Measurements from ENCODE around the gene PPP2R5D.
"Not testable (repeated sequence)": the region's sequence is repeated elsewhere in the genome, so short reads cannot be mapped to it uniquely, and the experiment has no call there.

The PPP2R5D gene

DNA sequence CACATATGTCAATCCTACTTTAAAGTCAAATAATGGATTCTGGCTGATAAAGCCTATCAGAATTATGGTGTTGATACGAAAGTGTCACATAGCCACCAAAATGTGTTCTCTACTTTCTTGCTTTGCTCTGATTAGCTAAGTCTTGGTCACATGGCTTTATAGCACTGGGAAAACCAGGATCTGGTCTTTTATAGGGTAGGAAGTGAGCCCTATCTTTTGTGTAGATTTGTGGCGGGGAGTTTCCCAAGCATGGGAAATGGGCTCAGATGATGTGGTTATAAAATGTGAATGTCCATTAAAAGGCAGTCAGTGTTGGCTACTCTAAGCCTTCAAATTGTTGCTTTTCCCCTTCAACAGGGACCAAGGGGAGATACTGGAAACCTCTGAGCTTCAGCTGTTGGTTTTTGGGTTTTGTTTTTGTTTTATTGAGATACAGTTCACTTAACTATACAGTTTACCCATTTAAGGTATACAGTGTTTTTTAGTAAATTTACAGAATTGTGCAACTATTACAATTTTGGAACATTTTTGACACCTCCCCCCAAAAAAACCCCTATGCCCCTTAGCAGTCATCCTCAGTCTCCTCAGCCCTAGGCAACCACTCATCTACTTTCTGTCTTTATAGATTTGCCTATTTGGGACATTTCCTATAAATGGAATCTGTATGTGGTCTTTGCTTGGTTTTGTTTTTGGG is 49.3 kb downstream of the PPP2R5D start:
- DNase-seq, result no peak

DNA sequence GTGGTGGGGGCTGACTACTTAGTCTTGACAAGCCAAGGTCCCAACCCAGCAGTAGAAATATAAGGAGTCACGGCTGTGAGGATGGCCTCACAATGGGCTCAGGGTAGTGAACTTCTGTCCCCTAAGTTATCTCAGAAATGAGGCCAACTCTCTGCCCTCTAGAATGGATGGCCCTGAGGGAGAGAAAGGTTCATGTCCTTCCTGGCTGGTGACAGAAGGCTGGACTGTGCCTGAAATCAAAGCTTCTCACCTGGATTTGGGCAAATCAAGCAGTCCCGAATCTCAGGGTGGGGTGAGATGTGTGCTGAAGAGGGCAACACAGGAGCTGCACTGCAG is 49.8 kb downstream of the PPP2R5D start:
- DNase-seq, result no peak

DNA sequence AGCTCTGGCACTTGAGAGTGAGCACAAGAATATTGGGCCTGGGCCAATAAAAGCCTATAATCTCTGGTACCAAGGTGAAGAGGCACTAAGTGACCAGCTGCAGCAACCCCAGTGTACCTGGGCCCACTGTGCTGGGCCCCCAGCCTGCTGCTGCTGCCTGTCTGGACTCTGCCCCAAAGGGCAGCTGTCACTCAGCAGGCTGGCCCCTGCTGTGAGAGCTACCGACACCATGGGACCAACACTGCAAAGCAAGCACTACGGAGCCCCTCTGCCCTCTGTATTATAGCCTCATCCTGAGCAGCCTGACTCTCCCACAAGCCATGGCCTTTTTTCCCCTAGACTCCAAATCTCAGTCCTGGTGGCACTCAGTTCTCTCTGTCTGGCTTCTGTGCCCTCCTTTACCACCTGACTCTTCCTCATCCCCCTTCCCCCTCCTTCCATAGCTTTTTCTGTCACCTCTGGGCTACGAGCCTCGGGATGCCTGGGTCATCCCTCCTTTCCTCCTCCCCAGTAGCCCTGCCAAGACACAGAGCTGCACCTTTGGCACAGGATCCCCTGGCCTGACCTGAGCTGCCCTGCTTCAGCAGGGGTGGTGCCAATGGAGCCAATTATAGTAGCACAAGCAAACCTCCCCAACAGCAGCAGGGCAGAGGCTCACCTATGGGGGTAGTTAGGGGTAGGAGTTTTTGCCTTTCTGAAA is 51.3 kb downstream of the PPP2R5D start:
- DNase-seq, result no peak

DNA sequence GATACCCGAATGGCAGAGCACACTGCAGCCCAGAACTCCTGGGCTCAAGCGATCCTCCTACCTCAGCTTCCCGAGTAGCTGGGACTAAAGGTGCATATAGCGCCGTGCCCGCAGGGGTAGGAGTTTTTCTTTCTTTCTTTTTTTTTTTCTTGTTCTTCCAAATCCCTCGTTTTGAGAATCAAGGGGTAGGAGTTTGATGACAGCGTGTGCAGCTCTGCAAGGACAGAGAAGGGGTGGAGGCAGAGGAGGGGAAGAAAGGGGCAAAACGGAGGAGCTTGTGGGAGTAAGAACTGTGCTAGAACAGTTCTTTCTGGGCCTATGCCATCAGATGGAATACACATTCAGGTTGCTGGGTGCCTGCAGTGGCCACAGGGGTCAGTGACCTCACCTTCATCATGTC is 52.3 kb downstream of the PPP2R5D start:
- DNase-seq, result no peak

DNA sequence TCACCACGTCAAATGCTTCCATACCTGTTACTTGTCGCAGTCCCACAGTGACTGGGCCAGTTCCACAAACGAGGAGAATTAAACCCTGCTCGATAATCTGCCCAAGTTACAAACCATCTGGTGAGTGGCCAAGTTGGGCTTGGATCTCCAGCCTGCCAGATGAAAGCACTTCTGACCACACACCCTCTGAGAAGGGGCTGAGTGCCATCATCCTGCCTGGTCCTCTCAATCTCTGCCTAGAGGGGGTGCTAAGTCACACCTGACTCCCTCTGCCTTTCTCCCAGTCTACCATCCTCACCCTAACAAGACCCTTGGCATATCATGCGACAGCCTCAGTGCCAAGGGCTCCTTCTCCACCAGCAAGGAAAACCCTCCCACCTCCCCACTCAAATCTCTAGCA is 52.8 kb downstream of the PPP2R5D start:
- DNase-seq, result no peak

DNA sequence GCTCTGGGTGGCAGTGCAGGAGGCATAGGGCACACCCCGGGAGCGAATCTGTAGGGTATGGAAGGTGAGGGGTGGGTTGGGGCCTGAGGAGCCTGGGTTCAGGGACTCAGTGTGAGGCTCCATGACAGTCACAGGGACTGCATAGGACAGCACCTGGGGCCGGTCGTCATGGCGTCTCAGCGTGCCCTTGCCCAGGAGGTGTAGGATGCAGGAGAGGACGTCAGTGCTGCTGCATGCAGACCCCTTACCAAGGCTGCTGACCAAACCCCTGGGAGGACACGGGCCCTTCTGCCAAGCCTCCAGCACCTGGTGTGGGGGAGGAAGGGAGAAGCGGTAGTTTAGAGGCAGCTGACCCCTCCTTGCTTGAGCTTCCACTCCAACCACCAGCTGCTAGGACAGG is 53.3 kb downstream of the PPP2R5D start:
- DNase-seq, result no peak

DNA sequence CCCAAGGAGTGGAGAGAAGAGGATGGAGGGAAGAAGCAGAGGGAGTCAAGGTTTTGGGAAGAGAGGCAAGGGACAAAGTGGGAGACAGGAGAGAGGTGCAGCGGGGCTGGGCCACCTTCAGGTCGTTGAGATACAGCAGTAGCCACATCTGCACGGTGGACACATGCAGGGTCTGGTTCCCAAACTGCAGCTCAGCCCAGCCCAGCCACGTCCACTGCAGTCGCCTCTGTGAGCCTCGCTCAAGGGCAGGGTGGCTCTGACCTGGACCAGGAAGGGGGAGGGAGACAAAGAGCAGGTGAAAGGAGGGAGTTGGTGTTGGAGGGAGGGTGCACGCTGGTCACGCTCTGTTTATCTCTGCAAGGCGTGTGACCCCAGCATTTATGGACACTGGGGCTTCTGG is 54.4 kb downstream of the PPP2R5D start:
- DNase-seq, result no peak

DNA sequence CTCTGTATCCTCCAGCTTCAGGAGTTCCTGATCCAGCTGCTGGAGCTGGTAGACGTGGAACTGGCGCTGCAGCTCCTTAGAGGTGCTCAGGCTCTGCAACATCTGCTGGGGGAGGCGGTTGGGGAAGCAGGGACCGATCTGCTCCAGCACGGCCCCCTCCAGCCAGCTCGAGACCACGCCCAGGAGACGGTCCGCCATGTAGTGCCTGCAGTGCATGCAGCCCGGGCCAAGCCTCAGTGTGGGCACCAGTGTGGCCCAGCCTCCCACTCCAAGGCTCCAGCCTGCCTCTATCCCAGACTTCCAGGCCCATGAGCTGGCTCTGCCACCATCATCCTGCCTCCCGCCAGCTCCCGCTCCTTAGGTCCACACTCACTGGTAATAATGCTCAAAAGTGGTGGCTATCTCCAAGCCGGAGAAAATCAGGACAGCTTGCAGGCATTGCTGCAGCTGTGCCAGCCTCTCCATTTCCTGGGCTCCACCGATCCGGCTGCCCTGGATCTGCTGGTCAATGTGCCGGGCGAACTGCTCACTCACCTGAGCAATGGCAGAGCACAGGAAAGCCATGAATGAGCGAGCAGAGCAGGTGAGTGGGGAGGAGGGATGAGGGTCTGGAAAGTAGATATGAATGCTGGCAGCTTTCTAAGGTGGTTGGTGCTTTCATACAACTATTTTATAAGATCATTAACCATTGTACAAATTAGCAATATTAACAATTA is 56.3 kb downstream of the PPP2R5D start:
- no peak for DNase-seq

DNA sequence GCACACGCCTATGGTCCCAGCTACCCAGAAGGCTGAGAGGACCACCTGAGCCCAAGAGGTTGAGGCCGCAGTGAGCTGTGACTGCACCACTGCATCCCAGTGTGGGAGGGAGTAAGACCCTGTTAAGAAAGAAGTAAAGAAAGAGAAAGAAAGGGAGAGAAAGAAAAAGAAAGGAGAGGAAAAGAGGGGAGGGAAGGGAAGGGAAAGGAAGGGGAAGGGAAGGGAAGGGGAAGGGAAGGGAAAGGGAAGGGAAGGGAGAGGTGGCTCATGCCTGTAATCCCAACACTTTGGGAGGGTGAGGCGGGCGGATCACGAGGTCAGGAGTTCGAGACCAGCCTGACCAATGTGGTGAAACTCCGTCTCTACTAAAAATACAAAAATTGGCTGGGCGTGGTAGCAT is 57.1 kb downstream of the PPP2R5D start:
- DNase-seq, result not testable (repeated sequence)

DNA sequence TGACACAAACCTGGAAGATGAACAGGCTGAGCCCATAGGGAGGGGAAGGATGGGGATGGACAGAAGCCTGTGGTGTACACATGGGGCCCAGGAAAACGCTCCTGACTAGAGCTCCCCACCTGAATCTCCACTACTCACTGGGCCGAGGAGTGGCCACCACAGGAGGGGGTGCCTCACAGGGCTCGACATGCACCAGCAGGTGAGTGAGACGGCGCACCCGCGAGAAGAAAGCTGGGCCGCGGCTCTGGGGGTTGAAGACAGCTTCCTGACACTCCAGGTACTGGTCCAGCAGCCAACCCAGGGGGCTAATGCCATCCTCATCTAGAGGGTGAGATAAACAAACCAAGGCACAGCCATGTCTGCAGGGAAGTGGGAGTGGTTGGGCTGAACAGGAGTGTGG is 58.9 kb downstream of the PPP2R5D start:
- DNase-seq, result no peak

DNA sequence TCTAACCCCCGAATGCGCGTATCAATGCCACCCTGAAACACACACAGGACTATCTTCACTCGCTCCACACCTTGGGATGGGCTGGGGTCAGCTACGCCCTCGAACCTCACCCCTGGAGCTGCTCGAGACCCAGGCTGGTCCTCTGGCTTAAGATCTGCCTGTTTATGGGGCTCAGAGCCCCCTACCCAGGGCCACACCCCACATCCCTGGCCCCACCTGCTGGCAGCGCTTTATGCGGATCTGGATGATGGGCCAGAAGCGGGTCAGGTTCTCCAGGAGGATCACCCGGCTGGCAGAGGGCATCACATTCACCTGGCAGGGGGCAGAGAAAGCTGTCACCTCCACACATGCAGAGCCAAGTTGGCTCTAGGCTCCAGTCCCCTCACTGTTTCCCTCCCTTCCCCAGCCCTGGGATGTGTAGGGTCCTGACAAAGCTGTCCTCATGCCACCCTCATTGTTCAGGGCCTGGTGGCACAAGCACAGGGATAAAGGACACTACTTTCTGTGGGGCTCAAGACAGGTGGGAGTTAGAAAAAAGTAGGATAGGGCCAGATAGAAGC is 61.1 kb downstream of the PPP2R5D start:
- no peak for DNase-seq

DNA sequence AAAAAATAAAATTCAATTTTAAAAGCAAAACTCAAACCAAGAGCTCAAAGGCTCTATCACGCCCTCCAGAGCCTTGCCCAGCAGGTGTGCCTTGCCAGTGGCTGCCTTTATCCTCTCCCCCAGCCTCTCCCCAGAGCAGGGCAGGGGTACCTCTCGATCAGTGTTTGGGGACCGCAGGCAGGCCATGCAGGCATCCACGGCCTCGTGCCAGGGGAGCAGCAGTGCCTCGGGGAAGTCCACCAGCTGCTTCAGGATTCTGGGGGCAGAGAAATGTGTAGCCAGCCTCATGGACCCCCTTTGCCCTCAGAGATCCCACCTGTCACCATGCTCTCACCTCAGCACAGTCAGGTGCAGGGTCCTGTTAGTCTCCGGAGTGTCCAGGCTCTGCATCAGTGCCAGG is 63.6 kb downstream of the PPP2R5D start:
- no peak for DNase-seq

DNA sequence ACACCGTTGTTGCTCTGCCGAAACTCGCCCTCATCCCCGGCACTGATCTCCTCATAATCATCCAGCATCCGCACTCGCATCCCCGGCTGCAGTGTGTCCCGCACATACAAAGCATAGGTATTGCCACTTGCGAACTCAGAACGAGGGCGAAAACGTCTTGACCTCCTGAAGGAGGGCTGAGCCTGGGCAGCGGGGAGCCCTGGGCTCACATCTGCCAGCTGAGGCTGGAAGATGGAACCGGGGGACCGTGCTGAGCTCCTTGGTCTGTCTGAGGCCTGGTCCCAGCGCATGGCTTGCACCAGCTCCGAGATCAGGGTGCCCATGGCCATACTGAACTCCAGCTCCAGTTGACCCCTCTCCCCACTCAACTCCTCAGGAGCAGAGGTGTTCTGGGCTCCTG is 66.6 kb downstream of the PPP2R5D start:
- DNase-seq, result no peak

DNA sequence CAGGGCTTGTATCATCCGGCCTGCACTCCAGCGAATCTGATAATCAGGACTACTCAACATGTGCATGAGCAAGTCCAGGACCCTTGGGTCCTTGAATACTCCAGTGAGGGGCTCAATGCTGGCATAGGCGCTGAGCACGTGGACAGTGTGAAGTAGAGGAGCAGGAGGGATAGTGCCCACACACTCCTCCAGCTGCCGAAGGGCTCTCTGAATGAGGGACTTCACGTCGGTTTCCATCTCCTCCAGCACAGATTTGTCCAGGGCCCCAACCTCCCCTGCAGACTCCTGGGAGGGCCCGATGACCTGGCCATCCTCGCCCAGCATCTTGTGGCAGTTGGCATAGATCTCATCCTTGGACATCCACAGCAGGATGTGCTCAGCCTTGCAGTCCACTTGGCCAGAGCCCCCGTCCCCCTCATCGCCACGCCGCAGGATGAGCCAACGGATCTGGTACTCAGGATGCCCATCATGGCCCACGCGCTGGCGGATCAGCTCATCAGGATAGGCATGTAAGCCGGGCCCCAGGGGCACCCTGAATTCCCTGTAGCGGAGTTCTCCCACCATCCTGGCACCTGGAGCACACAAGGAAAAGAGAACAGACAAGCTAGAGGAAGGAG is 68.0 kb downstream of the PPP2R5D start:
- no peak for DNase-seq

DNA sequence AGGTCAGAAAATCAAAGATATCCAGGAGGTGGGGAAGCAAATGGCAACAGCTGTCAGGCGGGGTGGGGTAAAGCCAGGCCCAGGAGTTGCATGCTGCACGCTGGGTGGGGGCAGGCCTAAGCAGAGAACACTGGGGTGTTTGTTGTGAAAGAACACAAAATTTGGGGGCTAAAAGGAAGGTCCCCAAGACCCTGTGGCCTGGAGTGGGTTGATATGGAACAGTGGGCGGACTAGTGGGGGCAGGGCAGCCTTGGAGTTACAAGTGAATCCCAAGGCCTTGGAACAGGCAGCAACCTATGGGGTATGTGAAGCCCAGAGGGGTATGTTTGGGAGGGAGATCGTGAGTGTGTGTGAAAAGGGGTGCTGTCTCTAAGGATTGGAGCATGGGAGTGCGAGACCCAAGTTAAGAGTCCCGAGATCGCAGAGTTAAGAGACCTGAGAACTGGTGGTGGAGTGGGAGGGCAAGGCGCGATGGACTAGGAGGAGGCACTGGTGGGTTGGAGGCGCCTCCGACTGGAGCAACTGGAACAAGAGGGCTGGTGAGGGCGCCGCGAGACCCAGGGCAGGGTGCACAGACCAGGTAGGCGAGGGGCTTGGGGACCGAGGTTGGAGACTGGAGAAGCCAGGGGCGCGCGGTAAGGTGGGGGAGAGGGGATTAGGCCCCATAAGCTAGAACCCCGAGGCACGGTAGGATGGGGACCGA is 68.6 kb downstream of the PPP2R5D start:
- no peak for DNase-seq

DNA sequence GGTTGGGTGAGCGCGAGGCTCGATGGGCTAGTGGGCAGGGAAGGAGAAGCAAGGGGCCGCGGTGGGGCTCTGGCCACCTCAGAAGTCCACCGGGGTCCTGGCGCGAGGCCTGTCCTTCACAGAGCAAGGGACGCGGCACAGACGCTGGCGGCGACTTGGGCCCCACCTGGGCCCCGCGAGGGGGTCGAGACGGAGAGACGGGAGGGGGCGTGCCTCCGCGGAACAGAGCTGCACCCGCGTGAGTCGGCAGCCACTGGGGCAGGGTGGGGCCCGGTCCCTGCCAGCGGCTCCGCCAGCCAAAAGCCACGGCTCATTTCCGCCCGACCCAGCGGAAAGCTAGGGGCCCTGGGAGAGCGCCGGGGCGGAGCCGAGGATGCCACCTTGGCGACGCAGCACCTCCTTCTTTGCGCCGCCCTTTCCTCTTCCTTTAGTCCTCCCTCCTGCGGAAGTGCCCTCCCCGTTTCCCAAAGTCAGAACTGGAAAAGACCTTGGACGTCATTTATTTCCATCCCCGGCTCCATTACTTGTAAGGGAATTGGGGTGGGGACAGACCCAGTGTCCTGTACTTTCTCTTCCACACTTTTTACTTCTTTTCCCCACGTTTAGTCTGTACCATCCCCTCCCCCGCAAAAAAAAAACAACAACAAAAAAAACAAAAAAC is 69.3 kb downstream of the PPP2R5D start, which contains the start of gene CUL7:
Gene CUL7, minus strand, starts transcription at position 307 of the 661 bp plus-strand sequence. CDS start 1,063 bp downstream, outside the sequence.
- peak; percentile 95 for DNase-seq

DNA sequence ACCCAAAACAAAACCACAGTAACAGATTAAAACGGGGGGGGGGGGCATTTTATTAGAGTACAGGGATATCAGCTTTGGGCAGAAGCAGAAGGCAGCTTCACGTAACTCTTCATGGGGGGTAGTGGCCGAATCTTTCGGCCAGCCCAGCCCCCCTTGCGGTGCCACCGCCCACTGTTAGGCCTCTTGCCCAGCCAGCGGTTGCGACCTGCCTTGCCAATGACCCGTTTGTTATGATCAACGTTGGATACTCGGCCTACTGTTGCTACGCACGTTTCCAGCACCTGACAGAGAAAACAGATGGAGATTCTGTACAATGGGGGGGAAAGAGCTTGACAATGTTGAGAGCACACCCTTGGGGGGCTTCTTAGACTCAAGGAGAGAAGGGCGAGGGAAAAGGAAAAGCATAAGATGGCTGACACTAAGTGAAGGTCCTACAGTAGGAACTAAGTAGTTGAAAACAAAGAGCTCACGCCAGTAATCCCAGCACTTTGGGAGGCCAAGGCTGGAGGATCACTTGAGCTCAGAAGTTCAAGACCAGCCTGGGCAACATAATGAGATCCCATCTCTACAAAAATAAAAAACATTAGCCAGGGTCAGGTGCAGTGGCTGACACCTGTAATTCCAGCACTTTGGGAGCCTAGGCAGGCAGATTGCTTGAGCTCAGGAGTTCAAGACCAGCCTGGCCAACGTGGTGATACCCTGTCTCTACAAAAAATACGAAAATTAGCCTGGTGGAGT is 70.0 kb downstream of the PPP2R5D start:
- no peak for DNase-seq

DNA sequence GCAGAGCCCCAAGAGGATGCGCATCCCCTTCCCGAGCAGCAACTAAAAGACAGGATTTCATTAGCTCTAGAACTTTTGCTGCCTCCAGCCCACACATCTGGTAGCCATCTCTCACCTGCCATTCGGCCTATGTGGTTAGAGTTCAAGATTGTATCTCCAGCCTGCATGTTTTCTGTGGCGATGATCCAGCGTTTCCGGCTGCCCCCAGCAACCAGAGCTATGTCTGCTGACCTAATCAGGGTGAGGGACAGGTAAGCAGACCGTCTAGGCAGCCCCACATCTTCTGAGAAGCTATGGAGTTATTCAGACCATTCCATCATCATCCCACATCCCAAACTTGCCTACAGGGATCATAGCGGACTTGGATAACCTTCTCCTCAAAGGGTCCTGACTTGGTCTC is 71.6 kb downstream of the PPP2R5D start:
- DNase-seq, result no peak

DNA sequence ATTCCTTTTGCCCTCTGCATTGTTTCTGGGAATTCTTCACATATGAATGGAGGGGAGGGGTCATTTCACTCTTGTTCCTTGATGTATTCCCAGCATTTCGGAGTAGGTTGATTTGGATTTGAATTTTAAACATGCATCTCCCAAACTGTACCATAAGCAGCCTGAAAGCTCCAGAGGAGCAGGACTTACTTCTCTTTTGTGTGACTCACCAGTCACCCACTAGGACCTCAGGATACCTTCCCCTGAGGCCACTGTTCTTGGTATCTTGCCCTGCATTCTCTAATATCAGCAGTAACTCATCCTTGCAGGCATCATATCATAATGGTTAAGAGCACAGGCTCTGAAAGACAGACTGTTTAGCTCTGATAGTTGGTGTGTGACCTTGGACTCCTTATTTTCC is 74.2 kb downstream of the PPP2R5D start:
- DNase-seq, result no peak

DNA sequence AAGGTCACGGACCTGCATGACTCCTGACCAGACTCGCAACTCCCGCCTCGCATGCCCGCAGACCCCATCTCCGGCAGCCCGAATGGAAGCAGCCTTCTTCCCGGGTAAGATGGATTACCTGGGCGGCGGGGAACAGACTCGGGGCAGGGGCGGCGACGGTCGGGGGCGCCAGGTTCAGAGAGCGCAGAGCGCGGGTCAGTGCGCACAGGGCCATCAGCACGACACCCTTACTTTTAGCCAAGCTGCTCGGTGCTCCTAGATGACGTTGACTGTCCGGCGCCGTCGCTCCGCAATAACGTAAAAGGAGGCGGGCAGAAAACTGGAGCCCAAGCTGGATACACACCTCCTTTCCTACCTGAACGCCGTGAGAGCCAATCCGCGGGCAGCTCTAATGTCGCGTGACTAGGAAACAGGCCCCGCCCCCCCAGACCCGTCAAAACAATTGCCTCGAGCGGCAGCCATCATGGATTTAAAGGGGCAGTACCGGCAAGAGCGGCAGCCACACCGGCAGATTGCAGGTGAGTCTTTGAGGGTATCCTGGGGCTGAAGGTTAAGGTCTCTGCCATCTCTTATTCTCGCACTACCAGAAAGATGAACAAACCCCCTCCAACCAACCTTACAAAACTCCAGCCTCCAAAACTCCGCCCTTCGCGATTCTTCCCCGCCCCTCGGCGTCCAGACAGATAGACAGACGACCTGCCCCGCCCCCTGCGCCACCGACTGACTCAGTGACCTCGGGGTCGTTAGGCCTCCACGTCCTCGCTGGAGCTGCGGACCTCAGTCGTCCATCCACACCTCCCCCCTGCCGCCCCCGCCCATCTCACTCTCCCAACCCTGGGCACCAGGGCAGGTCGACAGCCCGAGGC is 75.0 kb downstream of the PPP2R5D start, which contains the start of the genes KLC4 and MRPL2:
Gene KLC4, plus strand, starts transcription at position 464 of the 866 bp plus-strand sequence. CDS start 1,705 bp downstream, outside the sequence.
Gene MRPL2, minus strand, starts transcription at position 267 of the 866 bp plus-strand sequence. Its CDS starts 53 bp downstream, at position 214.
- peak; percentile 99 for DNase-seq
